Measurements from ENCODE around the gene SCARB1. TPM values are rescaled to one million over a fixed set of nuclear protein-coding genes. Genes with fewer than 3 reads are reported as not detected.

Gene SCARB1
- total and polyA plus RNA-seq, 2 donors, result 3.2 to 16.7 TPM

GRCh38 chr12:124730455-124730932 is 133.2 kb downstream of the SCARB1 start:
- Histone ChIP-seq H3K4me1 (ENCODE audit: control insufficient read depth in 2 of 2, insufficient read depth in 2 of 2, low read length in 2 of 2) (peaks cover 5 to 23% of the 10 kb centered on the region in 2 donors), H3K4me3 (ENCODE audit: low read length in 2 of 2) (no peak overlapping the region), H3K27ac (ENCODE audit: low read depth in 1 of 2, low read length in 1 of 2) (no peak overlapping the region), H3K36me3 (ENCODE audit: control insufficient read depth in 2 of 2, insufficient read depth in 2 of 2, low read length in 1 of 2) (no peaks in the 10 kb centered on the region), H3K9me3 (ENCODE audit: control insufficient read depth in 2 of 2, insufficient read depth in 1 of 2, low read length in 1 of 2) (peaks cover 0 to 17% of the 10 kb centered on the region in 2 donors), H3K27me3 (ENCODE audit: control insufficient read depth in 2 of 2, insufficient read depth in 1 of 2, low read length in 1 of 2) (no peaks in the 10 kb centered on the region)
- DNase-seq (ENCODE audit: low read depth in 6 of 9, low spot score in 9 of 9), result no peak
- 90% methylated on average over 3 of the region's 3 CpGs for whole genome bisulfite sequencing

- WGBS, result 90% methylated on average over 10 of the region's 10 CpGs
These were observed 135.7 kb downstream of the SCARB1 start for GRCh38 chr12:124727922-124728321.

DNA sequence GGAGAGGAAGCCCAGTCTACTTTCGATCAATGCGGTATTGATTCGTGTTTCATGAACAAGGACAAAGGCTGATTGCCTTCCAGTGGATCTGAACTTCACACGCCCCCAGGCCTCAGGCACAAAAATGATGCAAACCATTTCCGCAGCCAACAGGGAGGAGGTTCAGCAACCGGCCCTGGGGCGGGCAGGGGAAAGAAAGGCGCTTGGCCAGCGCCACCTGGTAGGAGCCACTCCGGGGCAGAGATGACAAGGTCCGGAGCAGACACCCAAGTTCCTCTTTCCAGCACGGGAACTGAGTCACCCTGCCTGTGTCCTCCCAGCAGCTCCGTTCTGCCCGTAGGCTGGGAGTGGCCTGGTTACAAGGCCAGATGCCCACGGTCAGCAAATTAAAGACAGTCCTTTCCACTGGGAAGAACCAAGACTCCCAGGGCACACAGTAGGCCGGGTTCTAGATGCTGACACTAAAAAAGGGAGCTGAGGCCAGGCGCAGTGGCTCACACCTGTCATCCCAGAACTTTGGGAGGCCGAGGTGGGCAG is 136.3 kb downstream of the SCARB1 start:
- no peak overlapping the region for H3K4me3 ChIP-seq (ENCODE audit: low read length in 2 of 2)
- 41% methylated on average over 18 of the region's 18 CpGs for WGBS

More at GRCh38 chr12:124727922-124728321, 135.7 kb downstream of the SCARB1 start:
- peaks cover 0 to 10% of the 10 kb centered on the region in 2 donors for H3K9me3 ChIP-seq (ENCODE audit: control insufficient read depth in 2 of 2, insufficient read depth in 1 of 2, low read length in 1 of 2)
- H3K4me3 ChIP-seq (ENCODE audit: low read length in 2 of 2), result no peak overlapping the region
- no peak overlapping the region for H3K27ac ChIP-seq (ENCODE audit: low read depth in 1 of 2, low read length in 1 of 2)
- no peak for DNase-seq (ENCODE audit: low read depth in 6 of 9, low spot score in 9 of 9)
- H3K27me3 ChIP-seq (ENCODE audit: control insufficient read depth in 2 of 2, insufficient read depth in 1 of 2, low read length in 1 of 2), result no peaks in the 10 kb centered on the region
- H3K4me1 ChIP-seq (ENCODE audit: control insufficient read depth in 2 of 2, insufficient read depth in 2 of 2, low read length in 2 of 2), result peaks cover 0 to 7% of the 10 kb centered on the region in 2 donors
- H3K36me3 ChIP-seq (ENCODE audit: control insufficient read depth in 2 of 2, insufficient read depth in 2 of 2, low read length in 1 of 2), result no peaks in the 10 kb centered on the region

More for the DNA sequence above, 136.3 kb downstream of the SCARB1 start:
- Histone ChIP-seq H3K27me3 (ENCODE audit: control insufficient read depth in 2 of 2, insufficient read depth in 1 of 2, low read length in 1 of 2) (no peaks in the 10 kb centered on the region), H3K9me3 (ENCODE audit: control insufficient read depth in 2 of 2, insufficient read depth in 1 of 2, low read length in 1 of 2) (peaks cover 0 to 10% of the 10 kb centered on the region in 2 donors), H3K27ac (ENCODE audit: low read depth in 1 of 2, low read length in 1 of 2) (peak overlapping the region; percentile 31 to 47), H3K36me3 (ENCODE audit: control insufficient read depth in 2 of 2, insufficient read depth in 2 of 2, low read length in 1 of 2) (no peaks in the 10 kb centered on the region), H3K4me1 (ENCODE audit: control insufficient read depth in 2 of 2, insufficient read depth in 2 of 2, low read length in 2 of 2) (peaks cover 0 to 7% of the 10 kb centered on the region in 2 donors)
- DNase-seq (ENCODE audit: low read depth in 6 of 9, low spot score in 9 of 9), result no peak

Other genes starting within 250 kb of the SCARB1 start
- 824 TPM for gene UBC, start 50.8 kb upstream of the SCARB1 start, total RNA-seq
- gene UBC, start 50.8 kb upstream of the SCARB1 start, polyA plus RNA-seq, result 1,037 TPM
- gene DHX37, start 125.3 kb upstream of the SCARB1 start, total RNA-seq, result 7.3 TPM
- gene DHX37, start 125.3 kb upstream of the SCARB1 start, polyA plus RNA-seq, result 9.2 TPM
- 8.5 TPM for gene BRI3BP, start 129.8 kb upstream of the SCARB1 start, total RNA-seq
- 2.6 TPM for gene BRI3BP, start 129.8 kb upstream of the SCARB1 start, polyA plus RNA-seq
- 10.2 TPM for gene AACS, start 201.6 kb upstream of the SCARB1 start, total RNA-seq
- 17.0 TPM for gene AACS, start 201.6 kb upstream of the SCARB1 start, polyA plus RNA-seq

Data from thymus (tissue), 11 donors.